ENCODE data around the gene FAM50A. TPM values are rescaled to one million over a fixed set of nuclear protein-coding genes. Genes with fewer than 3 reads are reported as not detected.

Gene FAM50A
- total RNA-seq, 1 donor from 2014 or later, result 85.4 TPM

DNA sequence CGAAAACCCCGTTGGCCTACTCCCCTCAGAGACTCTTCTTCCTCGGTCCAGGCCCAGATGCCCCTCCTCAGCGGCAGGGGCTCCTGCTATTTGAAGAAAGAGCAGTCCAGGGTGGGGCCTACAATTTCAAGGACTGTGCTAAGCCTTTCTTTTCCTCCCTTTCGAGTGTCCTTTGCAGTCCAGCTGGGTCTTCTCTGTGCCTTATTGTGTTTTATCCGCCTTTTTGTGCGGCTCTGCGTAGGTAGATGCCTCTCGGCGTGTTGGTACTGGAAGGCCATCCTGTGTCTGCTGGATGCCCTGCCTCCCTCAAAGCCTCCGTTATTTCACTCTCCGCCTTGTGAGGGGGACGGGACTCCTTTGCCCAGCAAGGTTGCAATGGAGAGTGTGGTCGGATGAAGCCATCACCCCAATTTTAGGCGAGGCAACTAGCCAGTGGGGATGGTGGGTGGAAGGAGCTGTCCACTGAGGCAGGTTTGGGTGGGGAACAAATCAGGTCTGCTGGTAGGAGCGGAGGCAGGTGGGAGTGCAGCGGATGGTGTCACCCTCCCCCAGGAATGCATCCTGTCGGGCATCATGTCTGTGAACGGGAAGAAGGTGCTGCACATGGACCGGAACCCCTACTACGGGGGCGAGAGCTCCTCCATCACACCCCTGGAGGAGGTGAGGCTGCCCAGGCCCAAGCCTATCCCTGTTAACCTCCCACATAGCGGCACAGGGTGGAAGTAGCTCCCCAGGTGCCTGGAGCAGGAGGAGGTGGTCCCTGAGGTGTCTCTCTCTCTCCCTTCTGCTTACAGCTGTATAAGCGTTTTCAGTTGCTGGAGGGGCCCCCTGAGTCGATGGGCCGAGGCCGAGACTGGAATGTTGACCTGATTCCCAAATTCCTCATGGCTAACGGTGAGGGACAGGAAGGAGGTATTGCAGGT, 5.7 kb upstream of the FAM50A start:
- intact Hi-C loops (cut with micrococcal nuclease), result loop anchor here (5.0 kb wide), 2 partner anchors 41 to 54 kb away; partner anchors contain the start of genes RPL10 and SLC10A3

GRCh38 chrX:154439841-154440240, 4.1 kb upstream of the FAM50A start:
- Mint-ChIP-seq H3K27ac (no peak overlapping the region), H3K27me3 (no peaks in the 10 kb centered on the region), H3K4me3 (no peak overlapping the region), H3K36me3 (ENCODE audit: low read depth) (peaks cover 28% of the 10 kb centered on the region), H3K4me1 (peaks cover 18% of the 10 kb centered on the region), H3K9me3 (no peaks in the 10 kb centered on the region)
- no peak for DNase-seq
- intact Hi-C loops (cut with micrococcal nuclease), result loop anchor here (5.0 kb wide), 3 partner anchors 37 to 52 kb away; partner anchors contain the start of genes LAGE3, RPL10 and SLC10A3

More for the DNA sequence above, 5.7 kb upstream of the FAM50A start:
- Mint-ChIP-seq H3K27ac (peak overlapping the region; percentile 82), H3K27me3 (no peaks in the 10 kb centered on the region), H3K36me3 (ENCODE audit: low read depth) (peaks cover 35% of the 10 kb centered on the region), H3K4me3 (peak overlapping the region; percentile 89), H3K9me3 (no peaks in the 10 kb centered on the region), H3K4me1 (peaks cover 15% of the 10 kb centered on the region)
- DNase-seq, result no peak

DNA sequence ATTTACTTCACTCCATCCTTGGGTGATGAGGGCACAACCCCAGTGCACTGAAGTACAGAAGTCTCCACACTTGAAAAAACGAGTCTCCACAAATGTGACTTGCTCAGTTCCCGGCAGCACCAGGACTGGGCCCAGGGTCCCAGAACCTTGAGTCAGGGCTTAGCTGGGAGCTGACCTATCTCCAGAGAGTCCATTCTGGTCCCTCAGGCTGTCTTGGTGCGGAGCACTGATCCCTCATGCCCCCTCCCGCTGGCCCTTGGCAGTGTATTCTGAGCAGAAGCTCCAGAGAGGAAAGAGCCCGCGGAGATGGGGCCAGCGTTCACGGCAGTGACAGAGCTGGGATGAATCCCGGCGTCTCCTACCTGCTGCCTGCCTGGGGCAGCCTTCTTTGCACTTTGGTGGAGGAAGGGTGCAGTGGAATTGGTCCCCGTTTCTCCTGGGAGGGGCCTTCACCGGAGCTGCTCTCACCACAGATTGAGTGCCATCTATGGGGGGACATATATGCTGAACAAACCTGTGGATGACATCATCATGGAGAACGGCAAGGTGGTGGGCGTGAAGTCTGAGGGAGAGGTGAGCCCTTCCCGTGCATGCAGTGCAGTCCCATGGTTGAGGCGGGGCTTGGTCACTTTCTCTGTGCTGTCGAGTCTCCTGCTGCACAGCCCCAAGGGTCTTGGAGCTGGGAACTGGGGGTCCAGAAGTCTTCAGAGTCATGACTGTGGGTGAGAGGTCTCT, 3.2 kb upstream of the FAM50A start:
- Mint-ChIP-seq H3K9me3 (no peaks in the 10 kb centered on the region), H3K27ac (no peak overlapping the region), H3K4me3 (no peak overlapping the region), H3K27me3 (no peaks in the 10 kb centered on the region), H3K4me1 (peaks cover 18% of the 10 kb centered on the region), H3K36me3 (ENCODE audit: low read depth) (peaks cover 26% of the 10 kb centered on the region)
- intact Hi-C loops (cut with micrococcal nuclease), result loop anchor here (5.0 kb wide), 1 partner anchor 37 kb away; the partner anchor contains the start of gene LAGE3
- DNase-seq, result no peak

DNA sequence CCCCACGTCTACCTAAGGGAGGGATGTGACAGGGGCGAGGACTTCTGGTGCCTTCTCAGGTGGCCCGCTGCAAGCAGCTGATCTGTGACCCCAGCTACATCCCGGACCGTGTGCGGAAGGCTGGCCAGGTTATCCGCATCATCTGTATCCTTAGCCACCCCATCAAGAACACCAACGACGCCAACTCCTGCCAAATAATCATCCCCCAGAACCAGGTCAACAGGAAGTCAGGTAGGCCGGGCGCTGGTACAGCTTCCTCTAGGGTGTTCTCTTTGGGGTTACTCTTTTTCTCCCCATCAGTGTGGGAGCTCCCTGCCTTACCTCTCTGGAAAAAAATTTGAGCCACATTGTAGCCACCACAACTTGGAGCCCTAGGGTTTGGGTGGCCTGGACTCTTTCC, 2.4 kb upstream of the FAM50A start:
- intact Hi-C loops (cut with micrococcal nuclease), result loop anchor here (5.0 kb wide), 1 partner anchor 36 kb away; the partner anchor contains the start of gene LAGE3
- H3K27ac Mint-ChIP-seq, result no peak overlapping the region
- H3K27me3 Mint-ChIP-seq, result no peaks in the 10 kb centered on the region
- H3K9me3 Mint-ChIP-seq, result no peaks in the 10 kb centered on the region
- no peak overlapping the region for H3K4me3 Mint-ChIP-seq
- H3K4me1 Mint-ChIP-seq, result peaks cover 14% of the 10 kb centered on the region
- no peak for DNase-seq
- H3K36me3 Mint-ChIP-seq (ENCODE audit: low read depth), result peaks cover 20% of the 10 kb centered on the region

GRCh38 chrX:154441984-154442707, 1.8 kb upstream of the FAM50A start:
- intact Hi-C loops (cut with micrococcal nuclease), result loop anchor here (5.0 kb wide), 1 partner anchor 35 kb away; the partner anchor contains the start of gene LAGE3

GRCh38 chrX:154443479-154443910, 446 bp upstream of the FAM50A start:
- peaks cover 26% of the 10 kb centered on the region for H3K36me3 Mint-ChIP-seq (ENCODE audit: low read depth)
- H3K27ac Mint-ChIP-seq, result peak overlapping the region; percentile 80
- H3K27me3 Mint-ChIP-seq, result no peaks in the 10 kb centered on the region
- H3K4me1 Mint-ChIP-seq, result peaks cover 10% of the 10 kb centered on the region
- no peaks in the 10 kb centered on the region for H3K9me3 Mint-ChIP-seq
- intact Hi-C loops (cut with micrococcal nuclease), result loop anchor here (5.0 kb wide), 1 partner anchor 34 kb away; the partner anchor contains the start of gene LAGE3
- peak overlapping the region; percentile 80 for H3K4me3 Mint-ChIP-seq
- DNase-seq, result no peak

More at GRCh38 chrX:154441984-154442707, 1.8 kb upstream of the FAM50A start:
- Mint-ChIP-seq H3K9me3 (no peaks in the 10 kb centered on the region), H3K4me1 (peaks cover 14% of the 10 kb centered on the region), H3K27me3 (no peaks in the 10 kb centered on the region), H3K27ac (no peak overlapping the region), H3K4me3 (no peak overlapping the region), H3K36me3 (ENCODE audit: low read depth) (peaks cover 24% of the 10 kb centered on the region)
- DNase-seq, result no peak

- Mint-ChIP-seq H3K27ac (no peak overlapping the region), H3K4me3 (peak overlapping the region; percentile 55), H3K4me1 (peaks cover 8% of the 10 kb centered on the region), H3K36me3 (ENCODE audit: low read depth) (peaks cover 25% of the 10 kb centered on the region), H3K9me3 (no peaks in the 10 kb centered on the region), H3K27me3 (no peaks in the 10 kb centered on the region)
- DNase-seq, result no peak
- intact Hi-C loops (cut with micrococcal nuclease), result loop anchor here (1.0 to 5.0 kb wide), 2 partner anchors 14 to 32 kb away; partner anchors contain the start of gene LAGE3
Measured at GRCh38 chrX:154444755-154445246, 860 bp downstream of the FAM50A start.

GRCh38 chrX:154445776-154446175, 1.8 kb downstream of the FAM50A start:
- H3K4me3 Mint-ChIP-seq, result peak overlapping the region; percentile 52
- H3K4me1 Mint-ChIP-seq, result peaks cover 8% of the 10 kb centered on the region
- intact Hi-C loops (cut with micrococcal nuclease), result no loop called here
- H3K27me3 Mint-ChIP-seq, result no peaks in the 10 kb centered on the region
- DNase-seq, result no peak
- peak overlapping the region; percentile 48 for H3K27ac Mint-ChIP-seq
- no peaks in the 10 kb centered on the region for H3K9me3 Mint-ChIP-seq
- H3K36me3 Mint-ChIP-seq (ENCODE audit: low read depth), result peaks cover 22% of the 10 kb centered on the region

GRCh38 chrX:154446430-154446829, 2.5 kb downstream of the FAM50A start:
- DNase-seq, result no peak
- Mint-ChIP-seq H3K4me1 (peaks cover 6% of the 10 kb centered on the region), H3K9me3 (no peaks in the 10 kb centered on the region), H3K4me3 (no peak overlapping the region), H3K36me3 (ENCODE audit: low read depth) (peaks cover 19% of the 10 kb centered on the region), H3K27me3 (no peaks in the 10 kb centered on the region), H3K27ac (peak overlapping the region; percentile 48)
- intact Hi-C loops (cut with micrococcal nuclease), result no loop called here

GRCh38 chrX:154448484-154448883, 4.5 kb downstream of the FAM50A start:
- Mint-ChIP-seq H3K4me3 (no peak overlapping the region), H3K27me3 (no peaks in the 10 kb centered on the region), H3K9me3 (no peaks in the 10 kb centered on the region)

GRCh38 chrX:154449618-154450017, 5.7 kb downstream of the FAM50A start:
- no peak for DNase-seq
- intact Hi-C loops (cut with micrococcal nuclease), result no loop called here
- Mint-ChIP-seq H3K9me3 (no peaks in the 10 kb centered on the region), H3K27ac (no peak overlapping the region), H3K27me3 (no peaks in the 10 kb centered on the region), H3K4me3 (no peak overlapping the region), H3K36me3 (ENCODE audit: low read depth) (peaks cover 29% of the 10 kb centered on the region), H3K4me1 (no peaks in the 10 kb centered on the region)

More at GRCh38 chrX:154448484-154448883, 4.5 kb downstream of the FAM50A start:
- DNase-seq, result no peak
- H3K36me3 Mint-ChIP-seq (ENCODE audit: low read depth), result peaks cover 23% of the 10 kb centered on the region
- no peak overlapping the region for H3K27ac Mint-ChIP-seq
- peaks cover 2% of the 10 kb centered on the region for H3K4me1 Mint-ChIP-seq
- intact Hi-C loops (cut with micrococcal nuclease), result no loop called here

- H3K9me3 Mint-ChIP-seq, result no peaks in the 10 kb centered on the region
- no peaks in the 10 kb centered on the region for H3K27me3 Mint-ChIP-seq
- H3K4me1 Mint-ChIP-seq, result no peaks in the 10 kb centered on the region
- no peak overlapping the region for H3K4me3 Mint-ChIP-seq
- DNase-seq, result no peak
- intact Hi-C loops (cut with micrococcal nuclease), result no loop called here
- H3K36me3 Mint-ChIP-seq (ENCODE audit: low read depth), result peaks cover 31% of the 10 kb centered on the region
- H3K27ac Mint-ChIP-seq, result no peak overlapping the region
Measured at GRCh38 chrX:154450312-154450711, 6.4 kb downstream of the FAM50A start.

DNA sequence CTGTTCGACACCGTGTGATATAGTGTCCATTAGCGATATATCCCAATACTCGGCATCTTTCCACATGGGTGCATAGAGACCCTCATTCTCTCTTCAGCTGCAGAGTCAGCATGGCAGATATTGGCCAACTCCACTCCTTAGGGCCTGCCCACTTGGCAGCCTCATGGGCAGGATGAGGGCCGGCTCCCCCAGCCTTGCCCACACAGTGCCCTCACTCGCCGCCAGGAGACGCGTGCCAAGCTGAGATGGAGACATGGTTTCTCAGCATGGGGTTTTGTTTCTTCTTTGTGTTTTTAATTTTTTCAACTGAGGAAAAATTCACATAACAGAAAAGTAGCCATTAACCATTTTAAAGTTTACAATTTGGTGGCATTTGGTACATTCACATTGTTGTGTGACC, 8.9 kb downstream of the FAM50A start:
- intact Hi-C loops (cut with micrococcal nuclease), result no loop called here
- H3K4me3 Mint-ChIP-seq, result no peak overlapping the region
- peaks cover 23% of the 10 kb centered on the region for H3K36me3 Mint-ChIP-seq (ENCODE audit: low read depth)

More for the DNA sequence above, 8.9 kb downstream of the FAM50A start:
- Mint-ChIP-seq H3K4me1 (peaks cover 4% of the 10 kb centered on the region), H3K27me3 (no peaks in the 10 kb centered on the region), H3K27ac (no peak overlapping the region), H3K9me3 (no peaks in the 10 kb centered on the region)
- no peak for DNase-seq
